Measurements from ENCODE around the gene MYBPC1. TPM values are rescaled to one million over a fixed set of nuclear protein-coding genes. Genes with fewer than 3 reads are reported as not detected.
"Not testable (repeated sequence)": the region's sequence is repeated elsewhere in the genome, so short reads cannot be mapped to it uniquely, and the experiment has no call there.

Gene MYBPC1
- total RNA-seq, 4 donors from 2014 or later = 0.13 to 1.6 TPM; not detected in 2

GRCh38 chr12:101680240-101680639, 85.5 kb downstream of the MYBPC1 start:
- Histone ChIP-seq H3K4me3 (replicated peaks in 1 of 3) (no peak overlapping the region), H3K36me3 (no peaks in the 10 kb centered on the region), H3K4me1 (peaks cover 0 to 3% of the 10 kb centered on the region in 2 donors), H3K9me3 (no peaks in the 10 kb centered on the region), H3K27me3 (no peaks in the 10 kb centered on the region), H3K27ac (no peak overlapping the region)
- WGBS, 2 donors = 81 to 85% methylated on average over 3 of the region's 3 CpGs
- intact Hi-C loops (cut with DNase I) = no loop called here
- TF ChIP-seq POLR2A (IDR thresholded peaks at IDR 0.05) (no peak), CTCF (IDR thresholded peaks at IDR 0.05) (no peak)
- no peak for DNase-seq

- Histone ChIP-seq H3K9me3 (no peaks in the 10 kb centered on the region), H3K4me1 (peaks cover 0 to 6% of the 10 kb centered on the region in 2 donors), H3K4me3 (replicated peaks in 1 of 3) (no peak overlapping the region), H3K36me3 (no peaks in the 10 kb centered on the region), H3K27ac (no peak overlapping the region), H3K27me3 (no peaks in the 10 kb centered on the region)
- DNase-seq = no peak
- TF ChIP-seq POLR2A (IDR thresholded peaks at IDR 0.05) = no peak
- TF ChIP-seq CTCF (IDR thresholded peaks at IDR 0.05) = no peak
- intact Hi-C loops (cut with DNase I) = no loop called here
Measured at GRCh38 chr12:101680647-101681046, 85.9 kb downstream of the MYBPC1 start.

- intact Hi-C loops (cut with DNase I); H3K9me3 ChIP-seq; H3K27ac ChIP-seq; H3K36me3 ChIP-seq; H3K4me3 ChIP-seq (replicated peaks in 1 of 3); DNase-seq; H3K4me1 ChIP-seq; H3K27me3 ChIP-seq: not testable (repeated sequence)
- WGBS, 2 donors = 82 to 83% methylated on average over 6 of the region's 6 CpGs
Measured at GRCh38 chr12:101681627-101682026, 86.9 kb downstream of the MYBPC1 start.

- TF ChIP-seq CTCF (IDR thresholded peaks at IDR 0.05) (no peak), POLR2A (IDR thresholded peaks at IDR 0.05) (no peak)
- H3K4me3 ChIP-seq (replicated peaks in 1 of 3) = no peak overlapping the region
- no peak for DNase-seq
- H3K27me3 ChIP-seq = no peaks in the 10 kb centered on the region
- intact Hi-C loops (cut with DNase I) = no loop called here
- no peaks in the 10 kb centered on the region for H3K9me3 ChIP-seq
- peaks cover 0 to 6% of the 10 kb centered on the region in 2 donors for H3K4me1 ChIP-seq
- no peak overlapping the region for H3K27ac ChIP-seq
- WGBS, 2 donors = 83 to 85% methylated on average over 1 of the region's 1 CpG
- no peaks in the 10 kb centered on the region for H3K36me3 ChIP-seq
Measured at GRCh38 chr12:101685092-101685491, 90.3 kb downstream of the MYBPC1 start.

GRCh38 chr12:101686176-101686575, 91.4 kb downstream of the MYBPC1 start:
- WGBS, 2 donors = 81 to 96% methylated on average over 1 of the region's 1 CpG
- DNase-seq = no peak
- intact Hi-C loops (cut with DNase I) = no loop called here

More at GRCh38 chr12:101686176-101686575, 91.4 kb downstream of the MYBPC1 start:
- no peaks in the 10 kb centered on the region for H3K27me3 ChIP-seq
- H3K36me3 ChIP-seq = no peaks in the 10 kb centered on the region
- H3K4me1 ChIP-seq = peaks cover 0 to 6% of the 10 kb centered on the region in 2 donors
- no peaks in the 10 kb centered on the region for H3K9me3 ChIP-seq
- H3K27ac ChIP-seq = no peak overlapping the region
- no peak overlapping the region for H3K4me3 ChIP-seq (replicated peaks in 1 of 3)
- TF ChIP-seq CTCF (IDR thresholded peaks at IDR 0.05) = no peak
- TF ChIP-seq POLR2A (IDR thresholded peaks at IDR 0.05) = no peak
